Liver (tissue), 3 donors: Measurements from ENCODE around the gene MYCL.
A peak's percentile ranks its signal among the peaks of the same experiment; 100 is the strongest.

Source experiments
- GABPA ChIP-seq, 2 donors: IDR thresholded peaks in 1 of 2; conservative IDR thresholded peaks in 1 of 2; 2 replicates each; pipeline ENCODE4 v1.6.1; 2016; ENCODE audit warnings: antibody characterized with exemption in 2 of 2, mild to moderate bottlenecking in 1 of 2, moderate library complexity in 1 of 2
- HNF4A ChIP-seq, 2 donors: conservative IDR thresholded peaks; 2 replicates each; pipeline ENCODE4 v1.6.1; 2016; ENCODE audit warnings: antibody characterized with exemption in 2 of 2, mild to moderate bottlenecking in 2 of 2
- JUND ChIP-seq, 2 donors: IDR thresholded peaks; 2 replicates each; pipeline ENCODE4 v1.6.1; 2016; ENCODE audit warnings: antibody characterized with exemption in 2 of 2
- RAD21 ChIP-seq, 2 donors: IDR thresholded peaks; 2 replicates each; pipeline ENCODE4 v1.6.1; 2016; ENCODE audit warnings: antibody characterized with exemption in 2 of 2, mild to moderate bottlenecking in 2 of 2
- SP1 ChIP-seq: IDR thresholded peaks from 2 replicates; pipeline ENCODE4 v1.6.1; 2018; ENCODE audit warnings: antibody characterized with exemption, mild to moderate bottlenecking
- TAF1 ChIP-seq: conservative IDR thresholded peaks from 2 replicates; pipeline ENCODE4 v1.6.1; 2016; ENCODE audit warnings: antibody characterized with exemption, mild to moderate bottlenecking
- YY1 ChIP-seq: IDR thresholded peaks from 2 replicates; pipeline ENCODE4 v1.6.1; 2016; ENCODE audit warnings: antibody characterized with exemption, mild to moderate bottlenecking
- TF ChIP-seq, protein P1 (sequence below): fragments of 150-350 bp; IDR thresholded peaks from 2 replicates; pipeline ENCODE4 v1.5.1; 2017; ENCODE audit warnings: improper control_type of control experiment, low read depth, low read length; ENCODE audit not compliant: missing input control
- TF ChIP-seq, protein P2 (sequence below): IDR thresholded peaks from 2 replicates; pipeline ENCODE4 v1.6.1; 2016; ENCODE audit warnings: antibody characterized with exemption
- TF ChIP-seq, protein P3 (sequence below): IDR thresholded peaks from 2 replicates; pipeline ENCODE4 v1.6.1; 2016; ENCODE audit warnings: antibody characterized with exemption
- TF ChIP-seq, protein P4 (sequence below): IDR thresholded peaks from 2 replicates; pipeline ENCODE4 v1.6.1; 2016; ENCODE audit warnings: antibody characterized with exemption, mild to moderate bottlenecking
- donor health status: healthy.
- donor health status: healthy.

DNA sequence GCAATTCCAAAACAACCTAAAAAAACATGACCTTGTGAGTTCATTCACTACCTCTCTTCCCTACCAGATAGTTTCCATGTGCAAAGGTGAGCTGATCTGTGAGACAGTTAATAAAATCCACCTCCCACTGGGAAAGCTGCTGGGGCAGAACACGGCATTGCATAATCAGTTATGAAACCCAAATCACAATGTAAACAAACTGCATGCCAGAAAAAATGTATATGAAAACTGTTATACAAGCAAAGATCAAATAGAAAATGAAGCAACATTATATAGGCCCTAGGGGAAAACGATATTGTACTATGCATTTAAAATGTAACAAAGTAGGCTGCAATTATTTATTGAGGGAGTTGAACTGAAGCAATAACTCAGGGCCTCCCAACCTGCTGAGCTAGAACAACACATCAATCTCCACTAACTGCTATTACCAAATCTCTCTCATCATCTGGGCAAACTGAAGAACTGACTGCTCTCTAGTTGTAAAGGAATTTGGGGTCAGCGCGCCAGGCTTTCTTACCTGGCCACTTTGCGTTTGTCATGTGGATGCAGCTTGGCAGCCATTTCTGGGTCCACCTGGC lies 49.4 kb downstream of the MYCL start:
- TF ChIP-seq, protein P1, sequence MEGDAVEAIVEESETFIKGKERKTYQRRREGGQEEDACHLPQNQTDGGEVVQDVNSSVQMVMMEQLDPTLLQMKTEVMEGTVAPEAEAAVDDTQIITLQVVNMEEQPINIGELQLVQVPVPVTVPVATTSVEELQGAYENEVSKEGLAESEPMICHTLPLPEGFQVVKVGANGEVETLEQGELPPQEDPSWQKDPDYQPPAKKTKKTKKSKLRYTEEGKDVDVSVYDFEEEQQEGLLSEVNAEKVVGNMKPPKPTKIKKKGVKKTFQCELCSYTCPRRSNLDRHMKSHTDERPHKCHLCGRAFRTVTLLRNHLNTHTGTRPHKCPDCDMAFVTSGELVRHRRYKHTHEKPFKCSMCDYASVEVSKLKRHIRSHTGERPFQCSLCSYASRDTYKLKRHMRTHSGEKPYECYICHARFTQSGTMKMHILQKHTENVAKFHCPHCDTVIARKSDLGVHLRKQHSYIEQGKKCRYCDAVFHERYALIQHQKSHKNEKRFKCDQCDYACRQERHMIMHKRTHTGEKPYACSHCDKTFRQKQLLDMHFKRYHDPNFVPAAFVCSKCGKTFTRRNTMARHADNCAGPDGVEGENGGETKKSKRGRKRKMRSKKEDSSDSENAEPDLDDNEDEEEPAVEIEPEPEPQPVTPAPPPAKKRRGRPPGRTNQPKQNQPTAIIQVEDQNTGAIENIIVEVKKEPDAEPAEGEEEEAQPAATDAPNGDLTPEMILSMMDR: no peak
- TF ChIP-seq YY1 (peak; percentile 60), HNF4A (conservative IDR thresholded peaks at IDR 0.05) (peak; percentile 52 to 83), RAD21 (IDR thresholded peaks at IDR 0.05) (peak; percentile 37 to 52), SP1 (peak; percentile 96), TAF1 (no peak), JUND (IDR thresholded peaks at IDR 0.05) (peak; percentile 41 to 75), GABPA (IDR thresholded peaks at IDR 0.05 in 1 of 2, conservative IDR thresholded peaks at IDR 0.05 in 1 of 2) (peak in 1 of 2 donors; percentile 48)
- TF ChIP-seq, protein P2, sequence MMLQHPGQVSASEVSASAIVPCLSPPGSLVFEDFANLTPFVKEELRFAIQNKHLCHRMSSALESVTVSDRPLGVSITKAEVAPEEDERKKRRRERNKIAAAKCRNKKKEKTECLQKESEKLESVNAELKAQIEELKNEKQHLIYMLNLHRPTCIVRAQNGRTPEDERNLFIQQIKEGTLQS: peak; percentile 78
- TF ChIP-seq, protein P3, sequence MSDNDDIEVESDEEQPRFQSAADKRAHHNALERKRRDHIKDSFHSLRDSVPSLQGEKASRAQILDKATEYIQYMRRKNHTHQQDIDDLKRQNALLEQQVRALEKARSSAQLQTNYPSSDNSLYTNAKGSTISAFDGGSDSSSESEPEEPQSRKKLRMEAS: peak; percentile 82
- TF ChIP-seq, protein P4, sequence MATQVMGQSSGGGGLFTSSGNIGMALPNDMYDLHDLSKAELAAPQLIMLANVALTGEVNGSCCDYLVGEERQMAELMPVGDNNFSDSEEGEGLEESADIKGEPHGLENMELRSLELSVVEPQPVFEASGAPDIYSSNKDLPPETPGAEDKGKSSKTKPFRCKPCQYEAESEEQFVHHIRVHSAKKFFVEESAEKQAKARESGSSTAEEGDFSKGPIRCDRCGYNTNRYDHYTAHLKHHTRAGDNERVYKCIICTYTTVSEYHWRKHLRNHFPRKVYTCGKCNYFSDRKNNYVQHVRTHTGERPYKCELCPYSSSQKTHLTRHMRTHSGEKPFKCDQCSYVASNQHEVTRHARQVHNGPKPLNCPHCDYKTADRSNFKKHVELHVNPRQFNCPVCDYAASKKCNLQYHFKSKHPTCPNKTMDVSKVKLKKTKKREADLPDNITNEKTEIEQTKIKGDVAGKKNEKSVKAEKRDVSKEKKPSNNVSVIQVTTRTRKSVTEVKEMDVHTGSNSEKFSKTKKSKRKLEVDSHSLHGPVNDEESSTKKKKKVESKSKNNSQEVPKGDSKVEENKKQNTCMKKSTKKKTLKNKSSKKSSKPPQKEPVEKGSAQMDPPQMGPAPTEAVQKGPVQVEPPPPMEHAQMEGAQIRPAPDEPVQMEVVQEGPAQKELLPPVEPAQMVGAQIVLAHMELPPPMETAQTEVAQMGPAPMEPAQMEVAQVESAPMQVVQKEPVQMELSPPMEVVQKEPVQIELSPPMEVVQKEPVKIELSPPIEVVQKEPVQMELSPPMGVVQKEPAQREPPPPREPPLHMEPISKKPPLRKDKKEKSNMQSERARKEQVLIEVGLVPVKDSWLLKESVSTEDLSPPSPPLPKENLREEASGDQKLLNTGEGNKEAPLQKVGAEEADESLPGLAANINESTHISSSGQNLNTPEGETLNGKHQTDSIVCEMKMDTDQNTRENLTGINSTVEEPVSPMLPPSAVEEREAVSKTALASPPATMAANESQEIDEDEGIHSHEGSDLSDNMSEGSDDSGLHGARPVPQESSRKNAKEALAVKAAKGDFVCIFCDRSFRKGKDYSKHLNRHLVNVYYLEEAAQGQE: peak; percentile 83
